ENCODE measurements around the gene ARF1.

Gene ARF1

DNA sequence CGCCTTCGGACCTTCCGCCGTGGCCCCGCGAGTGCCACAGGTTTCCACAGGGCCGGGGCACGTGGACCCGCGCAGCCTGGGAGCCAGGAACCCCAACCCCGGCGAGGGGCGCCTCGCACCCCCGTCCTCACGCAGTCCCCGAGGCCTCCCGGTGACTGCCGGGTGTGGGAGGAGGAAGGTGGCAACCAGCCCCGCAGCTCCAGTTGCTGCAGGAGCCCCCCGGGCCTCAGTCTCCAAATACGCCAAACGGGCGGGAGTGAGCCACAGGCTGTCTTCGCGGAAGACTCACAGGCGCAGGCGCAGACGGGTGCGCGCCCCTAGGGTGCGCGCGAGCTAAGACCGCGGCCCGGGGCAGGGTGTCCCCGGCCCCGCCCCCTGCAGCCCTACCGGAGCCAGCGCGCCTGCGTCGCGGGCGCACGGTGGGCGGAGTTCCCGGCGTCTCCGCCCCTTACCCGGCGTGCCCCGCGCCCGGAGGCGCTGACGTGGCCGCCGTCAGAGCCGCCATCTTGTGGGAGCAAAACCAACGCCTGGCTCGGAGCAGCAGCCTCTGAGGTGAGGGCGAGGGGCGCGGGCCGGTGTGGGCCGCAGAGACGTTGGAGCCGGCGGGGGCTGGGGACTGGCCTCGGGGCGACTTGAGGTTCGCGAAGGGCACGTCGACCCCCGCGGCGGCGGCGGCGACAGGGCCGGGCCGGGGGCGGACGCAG, at the start of gene ARF1:
Gene ARF1 (plus strand): TSS at position 495 of the 704 bp plus-strand sequence. CDS start 14,407 bp downstream, outside the sequence.
- peak; percentile 79 to 85 for DNase-seq (ENCODE audit: low read depth in 2 of 2, low spot score in 1 of 2)

DNA sequence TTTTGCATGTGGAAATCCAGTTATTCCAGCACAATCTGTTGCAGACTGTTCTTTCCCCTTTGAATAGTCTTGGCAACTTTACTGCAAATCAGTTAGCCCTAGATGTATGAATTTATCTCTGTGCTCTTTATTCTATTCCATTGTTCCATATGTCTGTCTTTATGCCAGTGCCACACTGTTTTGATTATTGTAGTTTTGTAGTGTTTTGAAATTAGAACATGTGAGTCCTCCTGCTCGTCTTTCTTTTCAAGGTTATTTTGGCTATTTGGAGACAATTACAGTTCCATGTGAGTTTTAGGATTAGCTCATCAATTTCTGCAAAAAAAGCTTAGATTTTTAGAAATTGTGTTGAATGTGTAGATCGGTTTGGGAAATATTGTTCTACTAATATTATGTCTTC, 49.1 kb upstream of the ARF1 start:
- DNase-seq (ENCODE audit: low read depth in 2 of 2, low spot score in 1 of 2), result no peak

GRCh38 chr1:228034954-228035837, 47.3 kb upstream of the ARF1 start:
- no peak for DNase-seq (ENCODE audit: low read depth in 2 of 2, low spot score in 1 of 2)

GRCh38 chr1:228035844-228036243, 46.7 kb upstream of the ARF1 start:
- DNase-seq (ENCODE audit: low read depth in 2 of 2, low spot score in 1 of 2), result no peak

DNA sequence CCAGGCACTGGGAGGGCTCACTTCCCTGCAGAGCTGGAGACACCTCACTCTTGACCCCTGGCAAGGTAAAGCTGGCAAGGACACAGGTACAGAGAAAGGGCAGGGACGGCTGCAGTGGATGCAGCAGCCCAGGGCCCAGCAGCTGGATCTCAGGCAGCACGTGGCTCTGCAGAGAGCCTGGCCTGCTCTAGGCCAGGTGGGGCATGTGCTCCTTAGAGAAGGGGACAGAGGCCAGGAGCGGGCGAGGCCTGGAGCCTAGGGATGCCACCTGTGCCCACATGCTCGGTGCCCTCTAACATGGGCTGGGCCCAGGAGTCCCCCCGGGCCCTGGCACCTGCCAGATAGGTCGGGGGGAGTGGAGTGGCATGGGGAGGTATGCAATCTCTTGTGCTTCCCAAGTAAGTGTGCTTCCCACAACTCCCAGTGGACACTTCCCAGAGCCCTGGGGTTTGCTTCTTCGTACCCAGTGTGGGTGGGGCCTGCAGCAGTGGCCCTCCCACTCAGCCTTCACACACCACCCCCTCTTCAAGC, 45.7 kb upstream of the ARF1 start:
- DNase-seq (ENCODE audit: low read depth in 2 of 2, low spot score in 1 of 2), result no peak

DNA sequence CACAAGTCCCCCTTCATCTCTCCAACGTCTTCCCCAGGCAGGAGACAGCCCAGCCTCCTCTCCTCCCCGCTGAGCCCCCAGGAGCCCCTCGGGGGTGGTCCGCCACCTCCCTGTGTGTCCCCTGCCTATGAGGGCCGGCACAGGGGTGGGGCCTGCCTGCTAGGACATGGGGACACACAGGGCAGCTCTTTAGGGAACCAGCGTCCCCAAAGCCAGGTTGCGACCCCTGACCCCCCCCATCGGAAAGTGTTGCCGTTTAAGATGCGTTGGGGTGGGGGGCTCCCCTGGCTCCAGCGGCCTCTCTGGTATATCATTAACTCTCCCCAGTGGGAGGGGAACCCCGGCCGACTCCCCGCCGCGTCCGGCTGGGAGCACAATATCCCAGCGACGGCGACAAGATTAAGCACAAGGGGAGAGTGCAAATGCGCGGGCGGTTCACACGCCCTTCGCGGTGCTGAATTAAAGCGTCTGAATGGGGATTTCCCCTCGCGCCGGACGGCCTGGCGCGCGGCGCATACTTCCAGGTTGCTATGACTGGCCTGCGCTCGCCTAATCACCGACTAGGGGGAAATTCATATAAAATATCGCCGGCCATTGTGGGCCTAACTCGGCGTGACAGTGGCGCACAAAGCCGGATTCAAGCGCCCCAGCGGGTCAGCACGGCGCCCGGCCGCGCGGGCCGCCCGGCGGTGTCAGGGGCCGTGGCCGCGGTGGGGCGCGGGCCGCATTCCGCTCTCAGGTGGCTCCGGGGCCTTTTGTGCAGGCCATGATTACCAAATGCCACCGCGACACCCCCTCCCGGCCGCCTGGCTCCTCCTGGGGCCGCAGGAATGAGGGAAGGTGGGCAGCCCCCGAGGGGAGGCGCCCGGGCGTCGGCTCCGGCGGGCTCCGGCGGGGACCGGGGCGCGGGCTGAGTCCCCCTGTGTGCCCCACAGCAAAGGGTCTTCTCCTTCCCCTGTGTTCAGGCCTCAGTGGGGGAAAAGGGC, 44.8 kb upstream of the ARF1 start:
- DNase-seq (ENCODE audit: low read depth in 2 of 2, low spot score in 1 of 2), result no peak

- no peak for DNase-seq (ENCODE audit: low read depth in 2 of 2, low spot score in 1 of 2)
These were observed 44.0 kb upstream of the ARF1 start for GRCh38 chr1:228038387-228039005.

DNA sequence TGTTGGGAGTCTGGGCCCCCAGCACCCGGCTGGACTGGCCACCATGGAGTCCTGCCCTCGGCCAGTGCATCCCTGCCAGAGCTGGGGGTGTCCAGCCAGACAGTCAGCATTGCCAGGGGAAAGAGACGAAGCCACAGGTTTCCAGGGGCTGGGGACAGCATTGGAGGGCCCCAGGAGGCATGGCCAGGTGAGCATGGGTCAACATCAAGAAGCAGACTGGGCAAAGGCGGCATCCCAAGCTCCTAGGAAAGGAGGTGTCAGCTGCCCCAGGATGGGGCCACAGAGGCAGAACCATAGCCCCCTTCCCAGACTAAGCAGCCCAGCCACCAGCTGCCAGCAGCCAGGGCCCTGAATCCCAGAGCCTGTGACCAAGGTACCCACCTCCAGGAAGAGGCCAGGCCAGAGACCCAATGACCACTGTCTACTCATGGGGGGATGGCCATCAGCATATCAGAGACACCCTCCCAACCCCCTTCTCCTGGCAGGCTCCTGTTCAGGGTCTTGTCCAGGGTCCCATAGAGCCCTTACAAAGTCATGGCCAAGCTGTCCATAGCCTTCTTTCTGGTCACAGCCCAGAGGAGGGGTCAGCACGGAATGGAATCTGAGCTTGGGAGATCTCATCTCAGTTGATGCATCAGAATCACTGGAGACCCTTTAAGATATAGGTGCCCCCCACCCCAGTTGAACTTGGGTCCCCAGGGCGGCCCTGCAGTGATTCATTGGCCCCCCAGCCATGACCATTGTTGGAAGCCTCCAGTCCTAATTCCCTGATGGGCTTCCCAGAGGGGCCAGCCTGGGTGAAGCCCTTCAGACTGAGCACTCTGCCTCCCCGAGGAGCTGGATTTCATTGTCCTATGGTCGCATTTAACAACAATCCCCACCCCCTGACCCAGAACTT, 43.3 kb upstream of the ARF1 start:
- DNase-seq (ENCODE audit: low read depth in 2 of 2, low spot score in 1 of 2), result no peak

GRCh38 chr1:228039986-228040385, 42.5 kb upstream of the ARF1 start:
- no peak for DNase-seq (ENCODE audit: low read depth in 2 of 2, low spot score in 1 of 2)

DNA sequence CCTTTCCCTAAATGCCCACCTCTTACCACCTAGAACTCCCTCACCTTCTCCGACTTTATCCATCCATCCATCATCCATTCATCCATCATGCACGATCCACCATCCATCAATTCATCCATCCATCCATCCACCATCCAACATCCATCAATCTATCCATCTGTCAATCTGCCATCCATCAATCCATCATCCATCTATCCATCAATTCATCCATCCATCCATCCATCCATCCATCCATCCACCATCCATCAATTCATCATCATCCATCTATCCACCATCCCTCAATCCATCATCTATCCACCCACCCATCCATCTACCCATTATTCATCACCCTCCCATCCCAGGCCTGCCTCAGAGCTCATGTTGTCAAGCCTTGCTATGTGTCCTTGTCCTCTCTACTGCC, 41.2 kb upstream of the ARF1 start:
- DNase-seq (ENCODE audit: low read depth in 2 of 2, low spot score in 1 of 2), result no peak

DNA sequence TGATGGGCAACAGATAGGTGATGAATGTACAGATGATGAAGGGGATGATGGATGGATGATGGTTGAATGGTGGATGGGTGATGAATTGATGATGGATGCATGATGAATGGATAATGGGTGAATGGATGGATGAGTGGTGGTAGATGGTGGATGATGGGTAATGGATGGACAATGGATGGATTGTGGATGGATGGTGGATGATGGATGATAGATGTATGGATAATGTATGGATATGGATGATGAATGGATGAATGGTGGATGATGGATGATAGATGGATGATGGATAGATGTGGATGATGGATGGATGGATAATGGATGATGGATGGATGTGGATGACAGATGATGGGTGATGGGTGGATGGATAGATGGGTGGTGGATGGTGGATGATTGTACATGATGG, 40.0 kb upstream of the ARF1 start:
- DNase-seq (ENCODE audit: low read depth in 2 of 2, low spot score in 1 of 2), result no peak

GRCh38 chr1:228043281-228043848, 39.1 kb upstream of the ARF1 start:
- no peak for DNase-seq (ENCODE audit: low read depth in 2 of 2, low spot score in 1 of 2)

GRCh38 chr1:228044961-228045360, 37.5 kb upstream of the ARF1 start:
- no peak for DNase-seq (ENCODE audit: low read depth in 2 of 2, low spot score in 1 of 2)

GRCh38 chr1:228045405-228045804, 37.1 kb upstream of the ARF1 start:
- DNase-seq (ENCODE audit: low read depth in 2 of 2, low spot score in 1 of 2), result no peak

DNA sequence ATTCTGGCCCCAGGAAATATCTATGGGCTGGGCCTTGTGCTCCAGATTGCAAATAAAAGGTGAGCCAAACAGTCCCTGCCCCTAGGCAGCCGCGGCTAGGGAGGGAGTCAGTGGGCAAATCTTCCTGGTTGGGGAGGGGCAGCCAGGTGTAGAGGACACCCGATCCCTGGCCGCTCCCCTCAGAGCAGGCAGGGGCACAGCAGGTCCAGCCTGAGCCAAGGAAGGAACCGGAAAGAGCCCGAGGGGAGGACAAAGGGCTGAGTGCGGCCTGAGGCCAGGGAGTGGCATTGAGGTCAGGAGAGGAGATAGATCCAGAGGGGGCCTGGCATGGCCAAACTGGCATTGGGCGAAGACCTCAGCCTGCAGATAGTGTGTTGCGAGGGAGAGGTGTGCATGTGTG, 36.6 kb upstream of the ARF1 start:
- no peak for DNase-seq (ENCODE audit: low read depth in 2 of 2, low spot score in 1 of 2)

DNA sequence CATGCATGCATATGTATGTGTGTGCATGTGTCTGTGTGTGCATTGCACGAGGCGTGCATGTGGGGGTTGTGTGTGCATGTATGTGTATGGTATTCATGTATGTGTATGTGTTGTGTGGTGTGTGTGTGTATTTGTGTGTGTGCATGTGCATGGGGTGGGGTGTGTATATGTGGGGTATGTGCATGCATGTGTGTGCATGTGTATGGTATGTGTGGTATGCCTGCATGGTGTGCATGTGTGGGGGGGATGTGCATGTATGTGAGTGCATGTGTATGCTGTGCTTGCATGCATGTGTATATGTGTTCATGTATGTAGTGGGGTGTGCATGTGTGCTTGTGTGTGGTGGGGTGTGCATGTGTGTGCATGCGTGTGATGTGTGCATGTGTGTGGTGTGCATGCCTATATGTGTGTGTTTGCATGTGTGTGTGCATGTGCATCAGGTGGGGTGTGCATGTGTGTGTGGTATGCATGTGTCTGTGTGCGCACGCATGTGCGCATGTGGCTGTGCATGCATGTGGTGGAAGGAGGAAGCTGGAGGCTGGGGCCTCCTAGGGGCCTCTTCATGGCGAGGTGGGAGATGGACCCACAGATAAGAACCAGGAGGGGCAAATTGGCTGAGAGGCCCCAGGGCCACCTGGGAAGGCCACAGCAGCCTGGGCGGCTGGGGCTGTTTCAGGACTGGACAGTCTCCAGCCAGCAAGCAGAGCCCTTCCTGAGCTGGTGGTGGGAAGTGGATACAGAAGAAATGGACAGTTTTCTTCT, 35.9 kb upstream of the ARF1 start:
- no peak for DNase-seq (ENCODE audit: low read depth in 2 of 2, low spot score in 1 of 2)

GRCh38 chr1:228047183-228047466, 35.4 kb upstream of the ARF1 start:
- DNase-seq (ENCODE audit: low read depth in 2 of 2, low spot score in 1 of 2), result no peak

DNA sequence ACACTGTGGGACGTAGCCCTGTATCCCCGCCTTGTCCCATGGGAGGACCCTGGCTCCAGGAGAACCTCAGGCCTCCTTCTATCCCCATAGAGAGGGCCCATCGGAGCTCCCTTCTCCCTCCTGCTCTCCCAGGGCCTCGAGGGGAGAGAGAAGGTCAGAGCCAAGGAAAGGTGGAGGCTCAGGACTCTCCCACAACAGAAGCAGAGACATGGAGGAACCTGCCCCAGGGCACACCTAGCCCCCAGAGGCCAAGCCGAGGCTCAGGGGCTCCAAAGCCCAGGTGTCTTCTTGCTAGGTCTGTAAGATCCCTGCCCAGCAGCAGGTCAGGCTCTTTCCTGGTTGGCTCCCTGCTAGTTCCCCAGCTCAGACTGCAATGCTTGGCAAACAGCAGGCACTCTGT, 34.4 kb upstream of the ARF1 start:
- no peak for DNase-seq (ENCODE audit: low read depth in 2 of 2, low spot score in 1 of 2)
